ENCODE measurements around the gene WDR90. TPM values are rescaled to one million over a fixed set of nuclear protein-coding genes. Genes with fewer than 3 reads are reported as not detected.

WDR90 gene
- total RNA-seq, 1 experiment from 2014 or later: 39.8 TPM

DNA sequence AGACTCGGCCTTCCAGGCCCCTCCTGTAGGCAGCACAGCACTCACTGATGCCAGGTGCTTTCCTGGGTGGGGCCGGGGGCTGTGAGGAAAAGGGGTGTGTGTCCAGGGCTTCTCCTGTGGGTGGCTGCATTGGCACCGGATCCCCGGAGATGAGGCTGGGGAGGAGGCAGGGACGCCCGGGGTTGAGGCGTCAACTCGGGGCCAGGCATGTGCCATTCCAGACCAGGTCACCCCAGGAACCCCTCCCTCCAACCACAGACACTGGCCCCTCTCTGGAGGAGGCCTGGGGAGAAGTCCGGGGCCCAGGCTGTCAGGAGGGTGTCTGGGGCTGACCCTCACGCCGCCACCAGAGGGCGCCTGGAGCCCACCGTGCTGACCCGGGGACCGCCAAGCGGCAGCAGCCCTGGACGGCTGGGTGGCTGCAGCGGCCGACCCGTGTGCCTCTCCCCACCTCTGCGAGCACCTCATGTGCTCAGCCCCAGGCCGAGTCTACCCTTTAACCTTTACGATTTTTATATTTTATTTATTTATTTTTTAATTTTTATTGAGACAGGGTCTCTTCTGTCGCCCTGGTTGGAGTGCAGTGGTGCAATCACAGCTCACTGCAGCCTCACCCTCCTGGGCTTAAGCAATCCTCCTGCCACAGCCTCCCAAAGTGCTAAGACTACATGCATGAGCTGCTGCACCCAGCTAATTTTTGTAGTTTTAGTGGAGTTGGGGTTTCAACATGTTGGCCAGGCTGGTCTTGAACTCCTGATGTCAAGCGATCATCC is 62.6 kb downstream of the WDR90 start:
- peak; percentile 78 for DNase-seq (ENCODE audit: low spot score)
- in situ Hi-C loops (cut with HindIII; ENCODE audit: low sequenced_read_pairs): loop anchor here (10.0 to 25.0 kb wide), 2 partner anchors 151 to 263 kb away; partner anchors contain the start of gene LMF1

- DNase-seq (ENCODE audit: low spot score): peak; percentile 63
- in situ Hi-C loops (cut with HindIII; ENCODE audit: low sequenced_read_pairs): loop anchor here (10.0 to 25.0 kb wide), 2 partner anchors 150 to 262 kb away; partner anchors contain the start of gene LMF1
Observed at GRCh38 chr16:712740-713250, 63.6 kb downstream of the WDR90 start.

DNA sequence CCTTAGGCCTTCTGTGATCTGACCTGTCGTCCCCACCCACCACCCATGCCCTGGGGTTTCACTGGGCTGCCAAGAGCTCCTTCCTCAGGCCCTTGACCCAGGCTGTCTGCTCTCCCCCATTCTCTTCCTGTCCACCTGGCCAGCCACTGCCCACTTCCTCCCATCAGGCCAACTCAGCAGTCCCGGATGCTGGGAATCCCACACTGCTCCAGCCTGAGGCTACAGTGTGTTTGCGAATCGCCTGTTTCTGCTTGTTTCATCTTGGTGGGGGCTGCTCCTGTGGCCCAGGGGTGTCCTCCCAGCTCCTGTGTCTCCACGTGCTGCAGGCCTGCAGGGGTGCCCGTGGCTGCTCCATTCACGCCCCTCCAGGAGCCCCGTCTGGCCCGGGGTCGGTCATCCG is 64.9 kb downstream of the WDR90 start:
- no peak for DNase-seq (ENCODE audit: low spot score)
- in situ Hi-C loops (cut with HindIII; ENCODE audit: low sequenced_read_pairs): loop anchor here (10.0 to 25.0 kb wide), 2 partner anchors 148 to 261 kb away; partner anchors contain the start of gene LMF1

GRCh38 chr16:714558-715476 is 65.7 kb downstream of the WDR90 start, which contains the start of gene METRN:
Gene METRN, plus strand, starts transcription at chr16:715118. Its CDS starts 172 bp downstream, at chr16:715290.
- peak; percentile 85 for DNase-seq (ENCODE audit: low spot score)
- in situ Hi-C loops (cut with HindIII; ENCODE audit: low sequenced_read_pairs): loop anchor here (10.0 to 25.0 kb wide), 2 partner anchors 147 to 260 kb away; partner anchors contain the start of gene LMF1

GRCh38 chr16:715477-716199 is 66.5 kb downstream of the WDR90 start:
- DNase-seq (ENCODE audit: low spot score): no peak
- in situ Hi-C loops (cut with HindIII; ENCODE audit: low sequenced_read_pairs): loop anchor here (10.0 to 25.0 kb wide), 2 partner anchors 147 to 259 kb away; partner anchors contain the start of gene LMF1

DNA sequence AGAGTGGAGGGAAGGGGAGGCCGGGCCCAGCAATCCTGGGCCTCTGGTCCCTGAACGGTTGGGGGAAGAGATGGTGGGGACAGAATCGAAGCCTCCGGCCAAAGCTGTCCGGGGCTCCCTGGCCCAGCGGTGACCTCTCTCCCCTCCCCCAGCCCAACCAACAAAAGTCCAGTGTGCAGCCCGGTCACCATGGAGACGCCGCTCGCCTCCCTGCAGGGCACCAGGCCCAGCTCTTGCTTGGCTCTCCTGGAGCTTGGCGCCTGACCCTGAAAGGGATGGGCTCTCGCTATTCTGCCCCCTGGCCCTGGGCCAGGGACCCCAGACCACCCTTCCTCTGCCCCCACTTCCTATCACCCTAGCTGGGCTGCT is 67.0 kb downstream of the WDR90 start:
- in situ Hi-C loops (cut with HindIII; ENCODE audit: low sequenced_read_pairs): loop anchor here (10.0 to 25.0 kb wide), 2 partner anchors 146 to 259 kb away; partner anchors contain the start of gene LMF1
- peak; percentile 80 for DNase-seq (ENCODE audit: low spot score)

DNA sequence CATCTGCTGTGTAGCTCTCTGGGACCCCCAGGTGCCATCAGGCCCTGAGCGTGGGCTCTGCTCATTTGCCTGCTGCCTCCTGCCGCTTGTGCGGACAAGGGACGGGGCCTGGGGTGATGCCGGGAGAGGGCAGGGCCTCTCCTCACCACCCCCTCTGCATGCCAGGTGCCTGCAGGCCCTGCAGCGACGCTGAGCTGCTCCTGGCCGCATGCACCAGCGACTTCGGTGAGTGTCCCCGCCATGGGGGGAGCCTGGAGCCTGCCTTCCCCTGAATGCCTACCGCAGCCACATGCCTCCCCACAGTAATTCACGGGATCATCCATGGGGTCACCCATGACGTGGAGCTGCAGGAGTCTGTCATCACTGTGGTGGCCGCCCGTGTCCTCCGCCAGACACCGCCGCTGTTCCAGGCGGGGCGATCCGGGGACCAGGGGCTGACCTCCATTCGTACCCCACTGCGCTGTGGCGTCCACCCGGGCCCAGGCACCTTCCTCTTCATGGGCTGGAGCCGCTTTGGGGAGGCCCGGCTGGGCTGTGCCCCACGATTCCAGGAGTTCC is 67.7 kb downstream of the WDR90 start:
- in situ Hi-C loops (cut with HindIII; ENCODE audit: low sequenced_read_pairs): loop anchor here (10.0 to 25.0 kb wide), 2 partner anchors 145 to 258 kb away; partner anchors contain the start of gene LMF1
- DNase-seq (ENCODE audit: low spot score): no peak

Other genes starting within 250 kb of the WDR90 start
- gene DECR2, start 247.5 kb upstream of the WDR90 start, total RNA-seq (2014; rRNA removed; shearing (Covaris generic)): 13.0 and 13.7 TPM in 2 replicates
- gene RAB11FIP3, start 223.7 kb upstream of the WDR90 start, total RNA-seq (2014; rRNA removed; shearing (Covaris generic)): 33.8 and 39.3 TPM in 2 replicates
- gene CAPN15, start 121.7 kb upstream of the WDR90 start, total RNA-seq (2014; rRNA removed; shearing (Covaris generic)): 38.8 and 54.3 TPM in 2 replicates
- 0.41 and 2.3 TPM in 2 replicates for gene PRR35, start 89.0 kb upstream of the WDR90 start, total RNA-seq (2014; rRNA removed; shearing (Covaris generic))
- gene NHLRC4, start 82.4 kb upstream of the WDR90 start, total RNA-seq (2014; rRNA removed; shearing (Covaris generic)): 2.7 and 4.1 TPM in 2 replicates
- 38.8 and 54.4 TPM in 2 replicates for gene PIGQ, start 79.4 kb upstream of the WDR90 start, total RNA-seq (2014; rRNA removed; shearing (Covaris generic))
- 28.6 and 32.2 TPM in 2 replicates for gene RAB40C, start 59.3 kb upstream of the WDR90 start, total RNA-seq (2014; rRNA removed; shearing (Covaris generic))
- gene WFIKKN1, start 18.4 kb upstream of the WDR90 start, total RNA-seq (2014; rRNA removed; shearing (Covaris generic)): 44.6 and 64.4 TPM in 2 replicates
- 119 and 161 TPM in 2 replicates for gene METTL26, start 13.1 kb upstream of the WDR90 start, total RNA-seq (2014; rRNA removed; shearing (Covaris generic))
- gene MCRIP2, start 7.5 kb upstream of the WDR90 start, total RNA-seq (2014; rRNA removed; shearing (Covaris generic)): 65.4 and 108 TPM in 2 replicates
- gene RHOT2, start 18.8 kb downstream of the WDR90 start, total RNA-seq (2014; rRNA removed; shearing (Covaris generic)): 83.4 and 104 TPM in 2 replicates
- gene RHBDL1, start 26.3 kb downstream of the WDR90 start, total RNA-seq (2014; rRNA removed; shearing (Covaris generic)): 1.1 and 1.5 TPM in 2 replicates
- 145 and 207 TPM in 2 replicates for gene STUB1, start 31.0 kb downstream of the WDR90 start, total RNA-seq (2014; rRNA removed; shearing (Covaris generic))
- 3.8 and 4.0 TPM in 2 replicates for gene JMJD8, start 35.0 kb downstream of the WDR90 start, total RNA-seq (2014; rRNA removed; shearing (Covaris generic))
- gene WDR24, start 41.0 kb downstream of the WDR90 start, total RNA-seq (2014; rRNA removed; shearing (Covaris generic)): 6.2 and 7.9 TPM in 2 replicates
- gene FBXL16, start 56.4 kb downstream of the WDR90 start, total RNA-seq (2014; rRNA removed; shearing (Covaris generic)): 14.6 and 19.4 TPM in 2 replicates
- 428 and 493 TPM in 2 replicates for gene METRN, start 65.8 kb downstream of the WDR90 start, total RNA-seq (2014; rRNA removed; shearing (Covaris generic))
- 45.5 and 47.6 TPM in 2 replicates for gene ANTKMT, start 71.8 kb downstream of the WDR90 start, total RNA-seq (2014; rRNA removed; shearing (Covaris generic))
- 20.0 and 26.4 TPM in 2 replicates for gene CCDC78, start 77.1 kb downstream of the WDR90 start, total RNA-seq (2014; rRNA removed; shearing (Covaris generic))
- 42.3 and 43.1 TPM in 2 replicates for gene HAGHL, start 77.7 kb downstream of the WDR90 start, total RNA-seq (2014; rRNA removed; shearing (Covaris generic))
- 29.6 and 49.4 TPM in 2 replicates for gene CIAO3, start 91.6 kb downstream of the WDR90 start, total RNA-seq (2014; rRNA removed; shearing (Covaris generic))
- gene MSLN, start 111.4 kb downstream of the WDR90 start, total RNA-seq (2014; rRNA removed; shearing (Covaris generic)): 0.14 and 1.8 TPM in 2 replicates
- 69.3 and 95.5 TPM in 2 replicates for gene RPUSD1, start 139.0 kb downstream of the WDR90 start, total RNA-seq (2014; rRNA removed; shearing (Covaris generic))
- 60.2 and 61.4 TPM in 2 replicates for gene CHTF18, start 139.3 kb downstream of the WDR90 start, total RNA-seq (2014; rRNA removed; shearing (Covaris generic))
- 0.17 TPM in 1 of 2 replicates, not detected in the other for gene GNG13, start 151.4 kb downstream of the WDR90 start, total RNA-seq (2014; rRNA removed; shearing (Covaris generic))